GM18508 (cell line): ENCODE measurements around the gene WDR46.

Source experiments
- ATAC-seq: cut with Tn5 transposase; IDR thresholded peaks from one replicate; pipeline ENCODE4 v1.9.1; 2021; ENCODE audit warnings: moderate number of reproducible peaks; ENCODE audit not compliant: insufficient read depth, unreplicated experiment

Gene WDR46

DNA sequence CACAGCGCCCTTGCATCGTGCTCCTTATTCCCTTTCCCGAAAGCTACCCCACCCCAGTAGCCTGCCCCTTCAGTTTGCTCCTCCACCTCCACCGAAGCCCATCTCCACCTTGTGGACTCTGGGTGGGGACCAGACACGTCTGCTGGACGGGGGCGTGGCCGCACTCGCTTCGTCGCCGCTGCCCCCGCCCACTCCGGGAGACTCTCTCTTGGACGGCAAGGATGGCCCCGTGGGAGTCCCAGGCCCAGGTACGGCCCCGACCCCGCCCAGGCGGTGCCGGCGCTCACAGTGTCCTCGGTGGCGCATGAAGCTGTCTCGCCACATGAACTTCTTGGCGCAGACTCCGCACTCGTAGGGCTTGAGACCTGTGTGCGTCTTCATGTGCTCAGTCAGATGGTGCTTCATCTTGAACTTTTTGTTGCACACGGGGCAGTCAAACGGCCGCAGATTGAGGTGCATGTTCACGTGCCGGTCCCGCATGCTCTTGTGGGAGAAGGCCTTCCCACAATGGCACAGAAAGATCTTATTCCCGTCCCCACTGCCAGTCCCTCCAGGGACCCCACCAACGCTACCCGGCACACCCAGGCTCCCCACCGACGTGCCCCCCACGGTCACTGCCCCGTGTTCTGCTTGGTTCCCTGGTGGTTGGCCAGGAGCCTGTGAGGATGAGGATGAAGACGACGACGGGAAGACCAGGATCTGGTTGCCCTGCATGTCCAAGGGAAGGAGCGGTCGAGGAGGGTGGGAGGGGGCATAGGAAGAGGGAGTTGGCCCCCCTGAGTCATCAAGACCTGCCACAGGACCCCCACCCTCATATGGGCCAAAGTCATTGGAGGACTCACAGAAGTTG is 26.1 kb upstream of the WDR46 start:
- ATAC-seq, result no peak

DNA sequence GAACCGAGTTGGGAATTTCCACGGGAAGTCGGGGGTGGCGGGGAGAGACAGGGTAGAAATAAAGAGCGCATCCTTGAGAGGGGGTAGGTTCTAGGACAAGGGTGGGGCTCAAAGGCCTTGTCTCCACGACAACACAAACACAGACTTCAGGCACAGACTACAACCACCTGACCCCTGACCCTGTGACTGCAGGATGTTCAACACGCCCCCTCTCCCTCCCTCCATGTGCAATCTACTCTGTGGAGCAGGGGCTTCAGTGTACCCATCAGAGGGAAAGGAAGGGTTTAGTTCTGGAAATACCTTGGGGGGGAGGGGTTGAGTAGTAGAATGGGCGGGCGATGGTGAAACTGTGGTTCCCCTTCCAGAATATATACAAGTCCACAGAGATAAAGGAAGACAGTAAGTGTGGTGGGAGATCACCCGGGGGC is 25.5 kb upstream of the WDR46 start:
- no peak for ATAC-seq

DNA sequence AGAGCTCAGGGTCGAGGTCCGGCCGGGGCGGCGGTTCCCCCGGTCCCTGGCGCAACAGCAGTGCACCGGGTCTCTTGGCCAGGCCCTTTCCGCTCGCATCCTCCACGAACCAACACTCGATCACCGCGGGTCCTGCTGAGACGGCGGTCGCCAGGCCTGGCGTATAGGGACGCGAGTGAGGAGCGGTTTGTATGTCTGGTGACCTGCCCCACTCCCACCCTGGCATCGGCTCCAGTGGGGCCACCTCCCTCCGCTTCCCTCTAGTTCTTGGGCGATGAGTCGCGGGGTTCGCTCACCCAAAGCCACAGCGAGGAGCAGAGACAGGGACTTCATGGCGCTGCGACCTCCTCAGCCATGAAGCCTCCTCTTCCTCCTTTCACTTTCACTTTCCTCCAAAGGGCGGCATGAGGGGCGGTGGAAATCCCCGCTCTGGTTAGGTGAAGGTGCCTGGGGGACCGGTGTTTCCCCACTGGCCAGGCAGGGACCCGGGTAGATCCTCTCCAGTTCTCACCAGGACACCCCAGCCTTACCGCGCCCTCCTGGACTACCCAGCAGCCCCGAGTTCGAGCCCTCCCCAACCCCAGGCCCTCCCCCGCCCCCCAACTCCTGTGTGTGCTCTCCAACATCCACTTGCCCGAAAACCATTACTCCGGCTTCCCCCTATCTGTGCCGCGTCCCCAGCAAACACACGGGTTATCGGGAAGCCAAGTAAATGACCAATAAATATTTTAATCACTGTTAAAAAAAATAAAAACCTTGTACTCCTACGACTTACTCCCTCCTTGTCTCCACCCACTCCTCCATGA is 24.9 kb upstream of the WDR46 start, which contains the start of gene TAPBP:
TAPBP (minus strand) TSS at position 370 of the 806 bp plus-strand sequence; CDS start at position 333, 37 bp downstream.
- ATAC-seq, result no peak

- no peak for ATAC-seq
These were observed 24.2 kb upstream of the WDR46 start for GRCh38 chr6:33313105-33313708.

DNA sequence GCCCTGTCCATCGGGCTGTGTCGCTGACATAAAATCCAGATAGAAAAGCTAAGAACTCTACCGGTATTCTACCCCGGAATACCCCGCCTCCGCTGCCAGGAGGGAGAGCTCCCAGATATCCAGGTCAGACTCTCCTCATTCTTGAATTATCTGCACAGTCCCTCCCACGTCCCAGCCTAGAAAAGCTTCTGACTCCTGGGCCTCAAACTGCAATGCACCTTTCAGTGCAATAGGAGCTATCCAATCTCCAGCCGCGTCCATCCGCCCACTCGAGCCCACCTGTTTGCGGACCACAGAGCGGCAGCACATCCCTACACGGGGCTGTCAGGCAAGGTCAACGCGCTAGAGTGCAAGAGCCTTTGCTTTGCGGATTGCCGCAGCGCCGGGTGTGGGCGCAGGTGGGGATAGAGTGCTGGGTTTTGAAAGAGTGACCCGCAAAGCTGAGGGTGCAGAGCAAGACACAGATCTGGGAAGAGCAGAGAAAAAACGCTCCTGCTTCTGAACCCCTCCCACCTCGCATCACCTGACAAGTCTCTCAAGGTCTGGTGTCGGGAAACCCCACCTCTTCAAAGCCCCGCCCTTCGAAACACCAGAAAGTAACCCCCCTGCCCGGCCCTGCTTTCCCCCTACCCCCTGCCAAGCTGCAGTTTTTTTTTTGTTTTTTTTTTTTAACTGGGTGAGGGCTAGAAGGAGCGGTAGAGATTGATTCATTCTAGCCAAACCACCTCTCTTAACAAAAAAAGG is 23.5 kb upstream of the WDR46 start:
- ATAC-seq, result no peak

DNA sequence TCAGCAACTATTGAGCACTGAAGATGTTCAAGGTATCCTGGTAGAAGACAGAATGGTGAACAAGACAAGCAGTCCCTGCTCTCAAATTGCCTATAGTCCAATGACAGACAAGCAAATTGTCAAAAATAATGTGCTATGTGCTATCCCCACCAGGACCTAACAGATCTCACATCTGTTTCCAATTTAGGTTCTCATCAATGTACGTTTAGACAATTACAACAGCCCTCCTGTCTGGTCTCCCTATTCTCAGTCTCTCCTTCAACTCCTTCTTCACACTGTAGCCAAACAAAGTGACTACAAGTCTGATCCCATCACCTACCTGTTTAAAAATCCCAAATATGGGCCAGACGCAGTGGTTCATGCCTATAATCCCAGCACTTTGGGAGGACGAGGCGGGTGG is 17.3 kb upstream of the WDR46 start:
- no peak for ATAC-seq

GRCh38 chr6:33305052-33305451 is 16.0 kb upstream of the WDR46 start:
- no peak for ATAC-seq

GRCh38 chr6:33304216-33304615 is 15.2 kb upstream of the WDR46 start:
- no peak for ATAC-seq

GRCh38 chr6:33301877-33302276 is 12.8 kb upstream of the WDR46 start:
- ATAC-seq, result no peak

DNA sequence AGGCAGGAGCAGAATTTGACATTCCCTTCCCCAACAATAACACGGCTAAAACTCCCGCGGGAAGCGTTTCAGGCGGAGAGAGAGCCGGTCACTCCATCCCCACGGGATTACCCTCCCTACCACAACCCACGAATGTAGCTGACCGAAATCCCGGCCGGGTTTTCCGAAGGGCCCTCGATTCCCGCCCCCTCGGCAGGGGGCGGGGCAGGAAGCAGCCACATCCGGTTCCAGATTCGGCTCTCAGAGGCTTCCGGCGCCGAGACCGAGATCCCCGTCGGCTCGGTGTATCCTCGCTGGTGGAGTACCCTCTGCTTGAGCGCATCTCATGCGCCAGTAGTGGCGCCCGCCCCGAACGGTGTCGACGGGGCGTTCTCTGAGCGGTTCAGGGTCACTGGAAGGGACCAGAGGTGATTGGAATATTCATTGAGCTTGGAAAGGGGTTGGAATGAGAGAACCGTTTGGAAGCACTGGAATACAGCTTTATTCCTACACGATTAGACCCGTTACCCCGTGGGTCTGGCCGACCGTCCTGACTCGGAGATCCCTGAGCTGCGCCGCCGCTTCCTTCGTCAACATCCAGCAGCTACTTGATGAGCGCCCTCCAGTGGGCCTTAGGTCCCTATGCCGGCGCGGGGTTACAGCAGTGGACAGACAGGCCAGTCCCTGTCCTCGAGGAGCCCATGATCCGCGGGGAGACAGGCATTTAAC is 10.4 kb upstream of the WDR46 start:
- no peak for ATAC-seq

DNA sequence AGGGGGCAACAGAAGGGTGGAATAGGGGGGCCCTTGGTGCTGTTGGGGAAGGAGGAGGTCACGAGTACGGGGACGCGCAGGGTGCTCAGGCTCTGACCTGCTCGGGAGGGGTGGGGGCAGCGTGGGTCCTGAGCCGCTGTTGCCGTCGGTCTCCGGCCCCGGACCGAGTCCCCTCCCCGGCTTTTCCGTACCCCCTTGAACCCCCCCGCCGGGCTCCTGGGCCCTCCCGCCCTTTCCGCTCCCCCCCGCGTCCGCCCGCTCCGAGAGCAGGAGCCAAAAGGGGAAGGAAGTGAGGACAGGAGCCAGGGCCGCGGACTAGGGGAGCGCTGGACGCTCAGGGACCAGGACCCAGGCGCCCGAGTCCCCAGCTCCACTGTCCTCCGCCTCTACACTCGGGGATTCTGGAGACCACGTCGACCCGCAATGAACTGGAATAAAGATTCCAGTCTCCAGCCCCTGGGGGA is 9.8 kb upstream of the WDR46 start, which contains the start of gene RGL2:
RGL2 (minus strand) TSS at position 170 of the 464 bp plus-strand sequence. CDS start 332 bp downstream, outside the sequence.
- no peak for ATAC-seq

GRCh38 chr6:33297956-33298772 is 9.1 kb upstream of the WDR46 start:
- no peak for ATAC-seq

- ATAC-seq, result no peak
These were observed 8.4 kb upstream of the WDR46 start for GRCh38 chr6:33297406-33297955.

- no peak for ATAC-seq
These were observed 7.9 kb upstream of the WDR46 start for GRCh38 chr6:33296797-33297405.

- ATAC-seq, result no peak
These were observed 6.8 kb upstream of the WDR46 start for GRCh38 chr6:33295621-33296369.

- no peak for ATAC-seq
These were observed 5.2 kb upstream of the WDR46 start for GRCh38 chr6:33294086-33294823.
